Stimulated activated CD4-positive, alpha-beta T cell treated with anti-CD3 and anti-CD28 coated beads, TNF-alpha, amount 100 ng/mL, for 48 hours (primary cell): ENCODE data around the gene REM2.
"Not testable (repeated sequence)": the region's sequence is repeated elsewhere in the genome, so short reads cannot be mapped to it uniquely, and the experiment has no call there.

Experiments used
- DNase-seq, 3 donors: peaks; one replicate each; pipeline ENCODE4 v3.0.0-alpha.2; 2020; ENCODE audit warnings: low read depth in 3 of 3

The REM2 gene

DNA sequence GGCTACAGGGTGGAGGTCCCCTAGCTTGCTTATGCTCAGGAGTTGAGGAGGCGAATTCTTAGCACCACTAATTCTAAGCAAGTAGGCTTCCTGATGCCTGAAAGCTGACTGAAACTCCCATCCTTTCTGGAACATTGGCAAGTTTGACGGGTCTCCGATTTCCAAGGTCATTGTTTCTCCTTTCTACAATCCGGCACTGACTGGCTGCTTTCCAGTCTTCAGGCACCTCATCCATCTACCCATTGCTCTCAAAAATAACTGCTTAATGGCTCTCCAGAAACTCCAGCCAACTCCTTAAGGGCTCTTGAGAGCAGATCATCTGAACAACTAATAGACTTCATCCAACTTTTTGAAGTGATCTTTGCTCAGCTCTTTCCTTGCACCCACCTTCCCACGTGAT is 13.3 kb downstream of the REM2 start:
- no peak for DNase-seq

DNA sequence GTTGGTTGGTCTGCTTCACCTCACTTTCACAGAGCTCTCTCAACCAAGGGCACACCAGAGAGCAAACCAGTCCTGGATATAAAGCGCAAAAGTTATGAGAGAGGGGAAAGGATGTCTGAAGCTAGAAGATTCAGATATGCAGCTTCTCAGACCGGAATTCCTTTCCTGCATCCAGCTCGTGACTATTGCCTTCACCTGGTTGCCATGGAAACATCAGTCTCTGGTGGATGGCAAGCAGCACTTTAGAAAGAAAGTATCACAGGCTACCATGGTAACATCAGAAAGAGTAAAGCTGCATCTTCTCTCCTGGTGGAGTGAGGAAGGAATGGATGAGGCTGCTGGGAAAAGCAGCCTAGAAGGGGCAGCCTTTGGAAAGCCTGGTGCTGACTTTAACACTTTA is 13.7 kb downstream of the REM2 start:
- no peak for DNase-seq

DNA sequence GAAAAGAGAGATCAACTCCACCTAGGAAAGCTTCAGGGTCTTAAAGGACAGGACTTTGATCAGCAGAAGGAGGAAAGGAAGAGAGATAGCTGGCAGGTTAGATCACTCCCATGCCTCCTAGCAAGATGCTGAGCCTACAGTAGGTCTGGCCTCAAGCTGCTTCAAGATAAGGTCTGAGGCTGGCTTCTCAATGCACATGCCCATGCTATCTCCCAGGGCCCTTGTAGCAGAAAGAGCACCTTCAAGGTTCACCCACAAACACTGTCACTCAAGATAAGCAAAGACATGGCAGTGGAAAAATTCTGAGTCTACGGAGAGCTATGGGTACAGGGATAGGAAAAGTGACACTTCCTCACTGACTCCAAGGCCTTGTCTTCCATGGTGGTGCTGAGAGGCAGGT is 14.3 kb downstream of the REM2 start:
- no peak for DNase-seq

GRCh38 chr14:22898302-22899090 is 15.5 kb downstream of the REM2 start:
- DNase-seq = no peak

DNA sequence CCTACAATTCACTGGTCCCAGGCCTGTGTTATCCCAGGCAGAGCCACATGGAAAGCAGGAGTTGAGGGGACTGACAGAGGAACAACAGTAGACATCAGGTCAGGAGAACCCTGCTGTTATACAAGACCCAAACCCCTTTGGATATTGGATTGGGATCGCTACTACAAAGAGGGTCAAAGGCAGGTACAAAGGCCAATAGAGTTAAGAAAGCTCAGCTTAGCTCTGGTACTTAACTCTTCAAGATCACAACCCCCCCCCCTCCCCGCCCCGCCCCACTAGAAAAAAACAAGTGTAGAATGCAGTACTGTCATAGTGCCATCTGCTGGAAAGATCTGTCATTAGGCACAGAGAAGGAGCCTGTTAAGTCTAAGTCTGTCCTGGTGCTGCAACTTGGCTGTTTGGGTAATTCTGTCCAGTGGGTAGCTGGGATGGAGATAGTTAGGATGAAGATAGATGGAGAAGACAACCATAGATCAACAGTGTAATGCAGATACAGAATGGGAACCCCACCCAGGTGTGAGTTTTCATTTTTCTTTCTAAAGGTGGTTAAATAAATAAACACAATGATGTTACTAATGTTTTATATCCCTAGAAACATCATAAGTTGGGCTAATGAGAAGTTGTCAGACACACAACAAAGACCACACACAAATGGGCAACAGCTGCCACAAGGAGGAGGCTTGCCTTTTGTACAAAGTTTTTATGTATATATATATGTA is 17.2 kb downstream of the REM2 start:
- peak in 1 of 3 donors; percentile 43 for DNase-seq

GRCh38 chr14:22901799-22902198 is 18.8 kb downstream of the REM2 start:
- no peak for DNase-seq

DNA sequence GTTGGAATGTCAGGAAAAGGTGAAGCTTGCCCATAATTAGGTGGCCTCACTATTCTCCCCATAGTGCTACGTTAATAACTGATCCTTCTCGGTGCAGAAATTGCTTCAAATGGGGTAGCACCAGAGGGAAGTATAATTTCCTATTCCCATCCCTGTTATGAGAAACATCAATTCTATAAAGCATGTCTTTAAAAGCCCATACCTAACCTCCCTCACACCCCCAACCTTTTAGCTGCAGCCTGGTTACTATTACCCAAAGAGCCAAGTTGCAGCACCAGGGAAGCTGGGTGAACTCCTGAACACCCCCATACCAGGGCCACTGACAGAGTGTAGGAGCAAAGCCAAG is 20.7 kb downstream of the REM2 start:
- no peak for DNase-seq

DNA sequence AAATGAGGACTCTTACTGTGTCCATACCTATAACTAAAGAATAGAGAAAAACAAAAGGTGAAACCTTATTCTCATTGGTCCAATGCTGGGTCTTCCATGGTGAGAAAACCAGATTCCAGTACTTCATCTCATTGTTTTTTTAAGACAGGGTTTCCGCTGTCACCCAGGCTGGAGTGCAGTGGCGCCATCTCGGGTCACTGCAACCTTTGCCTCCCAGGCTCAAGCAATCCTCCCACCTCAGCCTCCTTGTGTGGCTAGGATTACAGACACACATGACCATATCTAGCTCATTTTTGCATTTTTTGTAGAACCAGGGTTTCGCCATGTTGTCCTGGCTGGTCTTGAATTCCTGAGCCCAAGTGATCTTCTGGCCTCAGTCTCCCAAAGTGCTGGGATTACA is 22.6 kb downstream of the REM2 start:
- no peak for DNase-seq

- DNase-seq = no peak
These were observed 23.1 kb downstream of the REM2 start for GRCh38 chr14:22906073-22906472.

DNA sequence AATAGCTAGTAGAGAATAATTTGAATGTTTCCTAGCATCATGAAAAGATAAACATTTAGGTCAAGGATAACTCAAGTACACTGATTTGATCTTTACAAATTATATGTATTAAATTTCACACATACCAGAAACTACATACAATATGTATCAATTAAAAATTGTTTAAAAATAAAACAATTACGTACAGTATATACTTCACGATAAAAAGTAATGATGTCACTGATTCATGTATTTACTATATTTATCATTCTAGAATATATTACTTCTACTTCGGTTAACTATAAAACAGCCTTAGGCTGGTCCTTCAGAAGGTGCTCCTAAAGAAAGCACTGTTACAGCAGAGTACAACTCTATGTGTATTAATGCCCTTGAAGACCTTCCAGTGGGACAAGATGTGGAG is 24.4 kb downstream of the REM2 start:
- DNase-seq = no peak

GRCh38 chr14:22908601-22909000 is 25.6 kb downstream of the REM2 start:
- no peak for DNase-seq

- DNase-seq = no peak
These were observed 27.9 kb downstream of the REM2 start for GRCh38 chr14:22910916-22911315.

DNA sequence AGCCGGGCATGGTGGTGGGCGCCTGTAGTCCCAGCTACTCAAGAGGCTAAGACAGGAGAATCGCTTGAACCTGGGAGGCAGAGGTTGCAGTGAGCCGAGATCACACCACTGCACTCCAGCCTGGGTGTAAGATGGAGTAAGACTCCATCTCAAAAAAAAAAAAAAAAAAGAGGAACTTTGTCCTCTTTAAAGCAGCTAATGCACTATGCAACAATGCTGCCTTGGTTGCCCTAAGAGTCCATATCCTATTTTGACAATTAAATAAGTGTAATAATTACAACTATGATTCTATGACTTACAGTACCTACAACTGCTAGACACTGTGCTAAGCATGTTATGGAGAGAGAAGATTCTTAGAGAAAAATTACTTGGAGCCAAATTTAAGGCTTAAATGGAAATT is 31.8 kb downstream of the REM2 start:
- DNase-seq = not testable (repeated sequence)

- no peak for DNase-seq
These were observed 33.0 kb downstream of the REM2 start for GRCh38 chr14:22915886-22916521.

GRCh38 chr14:22918804-22919600 is 36.0 kb downstream of the REM2 start, which contains the start of gene RBM23:
Gene RBM23, minus strand, starts transcription at chr14:22919149.
- peak; percentile 99 to 100 (median 99) for DNase-seq

DNA sequence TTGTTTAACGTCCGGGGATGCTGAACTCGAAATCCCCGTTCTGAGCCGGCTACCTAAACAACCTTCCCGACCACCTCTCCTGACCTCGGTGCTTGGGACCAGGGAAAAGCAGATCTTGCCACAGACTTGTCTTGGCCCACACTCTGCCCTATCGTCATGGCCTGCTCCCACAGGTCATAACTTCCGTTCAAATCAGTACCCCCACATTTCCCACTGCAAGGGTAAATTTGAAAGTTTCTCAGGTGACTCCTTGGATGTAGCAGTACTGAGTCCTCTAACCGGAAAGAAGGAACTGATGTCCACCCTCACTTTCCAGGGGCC is 36.5 kb downstream of the REM2 start:
- no peak for DNase-seq

GRCh38 chr14:22920697-22921096 is 37.7 kb downstream of the REM2 start:
- DNase-seq = no peak

- no peak for DNase-seq
These were observed 39.3 kb downstream of the REM2 start for GRCh38 chr14:22922294-22922693.

DNA sequence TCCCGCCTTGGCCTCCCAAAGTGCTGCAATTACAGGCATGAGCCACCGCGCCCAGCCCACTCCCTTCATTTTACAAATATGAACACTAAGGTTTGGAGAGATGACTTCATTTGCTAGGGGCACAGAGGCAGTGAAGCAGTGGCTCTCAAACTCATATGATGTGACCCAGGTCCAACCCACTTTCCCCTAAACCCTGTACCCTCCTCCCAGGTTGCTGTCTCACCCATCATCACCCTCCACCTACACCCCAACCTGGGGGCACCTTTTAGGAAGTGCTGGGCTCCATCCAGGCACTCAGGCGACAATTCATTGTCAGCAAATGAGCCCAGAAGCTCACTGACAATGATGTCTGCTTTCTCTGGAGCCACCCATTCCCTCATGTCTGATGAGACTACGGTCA is 40.7 kb downstream of the REM2 start:
- DNase-seq = no peak

- no peak for DNase-seq
These were observed 42.5 kb downstream of the REM2 start for GRCh38 chr14:22925513-22925912.

GRCh38 chr14:22926316-22926715 is 43.3 kb downstream of the REM2 start:
- DNase-seq = no peak
